Germinal center (tissue), 1 donor: ENCODE measurements around the gene STX18.
A peak's percentile ranks its signal among the peaks of the same experiment; 100 is the strongest.
"Not testable (repeated sequence)": the region's sequence is repeated elsewhere in the genome, so short reads cannot be mapped to it uniquely, and the experiment has no call there.

Experiments used
- DNase-seq: peaks from one replicate; pipeline ENCODE4 v3.0.0; 2012; ENCODE audit warnings: mixed read lengths, low spot score

STX18 gene

DNA sequence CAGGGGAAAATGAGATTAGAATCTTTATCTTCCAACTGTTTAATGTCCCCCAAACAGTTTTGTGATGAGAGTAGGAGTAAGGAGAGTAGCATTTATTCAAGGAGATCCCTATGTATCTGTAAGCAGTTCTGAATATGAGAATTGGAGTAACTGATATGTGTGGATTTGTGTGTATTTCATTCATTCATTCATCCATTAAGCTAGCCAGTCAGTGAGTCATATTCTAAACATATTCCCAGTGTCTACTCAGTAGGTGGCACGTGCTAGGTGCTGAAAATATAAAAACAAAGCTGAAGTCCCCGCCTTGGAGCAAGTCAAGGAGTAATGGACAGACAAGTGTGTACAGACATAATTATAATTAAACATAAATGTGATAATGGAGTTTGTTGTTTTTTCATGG, 12.4 kb upstream of the STX18 start:
- DNase-seq = no peak

DNA sequence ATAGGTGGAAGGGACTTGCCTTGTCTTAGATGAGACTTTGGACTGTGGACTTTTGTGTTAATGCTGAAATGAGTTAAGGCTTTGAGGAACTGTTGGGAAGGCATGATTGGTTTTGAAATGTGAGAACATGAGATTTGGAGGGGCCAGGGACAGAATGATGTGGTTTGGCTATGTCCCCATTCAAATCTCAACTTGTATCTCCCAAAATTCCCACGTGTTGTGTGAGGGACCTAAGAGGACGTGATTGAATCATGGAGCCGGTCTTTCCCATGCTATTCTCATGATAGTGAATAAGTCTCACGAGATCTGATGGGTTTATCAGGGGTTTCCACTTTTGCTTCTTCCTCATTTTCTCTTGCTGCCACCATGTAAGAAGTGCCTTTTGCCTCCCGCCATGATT, 10.2 kb upstream of the STX18 start:
- DNase-seq = not testable (repeated sequence)

DNA sequence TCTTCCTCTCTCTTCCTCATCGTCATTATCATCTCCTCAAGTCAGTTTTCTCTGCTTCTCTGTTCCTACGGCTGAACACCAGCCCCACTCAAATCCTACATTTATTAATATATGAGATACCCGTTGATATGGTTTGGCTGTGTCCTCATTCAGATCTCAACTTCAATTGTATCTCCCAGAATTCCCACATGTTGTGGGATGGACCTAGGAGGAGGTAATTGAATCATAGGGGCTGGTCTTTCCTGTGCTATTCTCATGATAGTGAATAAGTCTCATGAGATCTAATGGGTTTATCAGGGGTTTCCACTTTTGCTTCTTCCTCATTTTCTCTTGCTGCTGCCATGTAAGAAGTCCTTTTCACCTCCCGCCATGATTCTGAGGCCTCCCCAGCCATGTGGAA, 8.3 kb upstream of the STX18 start:
- DNase-seq = not testable (repeated sequence)

DNA sequence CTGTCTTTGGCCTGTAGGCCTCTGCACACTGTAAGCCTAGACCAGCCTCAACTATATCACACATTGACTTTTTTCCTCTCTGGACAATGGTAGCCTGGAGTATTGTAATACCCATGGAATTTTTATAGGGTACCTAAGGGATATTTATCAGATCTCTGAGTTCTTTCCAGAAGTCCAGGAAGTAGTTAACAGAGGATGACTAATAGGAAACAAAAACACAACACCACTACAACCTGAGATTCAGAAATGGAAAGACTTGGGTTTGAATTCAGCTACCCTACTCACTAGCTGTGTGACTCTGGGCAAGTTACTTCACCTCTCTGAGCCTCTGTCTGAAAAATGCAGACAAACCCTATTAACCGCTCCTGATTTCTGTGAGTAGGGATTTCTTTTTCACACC, 7.7 kb upstream of the STX18 start:
- no peak for DNase-seq

DNA sequence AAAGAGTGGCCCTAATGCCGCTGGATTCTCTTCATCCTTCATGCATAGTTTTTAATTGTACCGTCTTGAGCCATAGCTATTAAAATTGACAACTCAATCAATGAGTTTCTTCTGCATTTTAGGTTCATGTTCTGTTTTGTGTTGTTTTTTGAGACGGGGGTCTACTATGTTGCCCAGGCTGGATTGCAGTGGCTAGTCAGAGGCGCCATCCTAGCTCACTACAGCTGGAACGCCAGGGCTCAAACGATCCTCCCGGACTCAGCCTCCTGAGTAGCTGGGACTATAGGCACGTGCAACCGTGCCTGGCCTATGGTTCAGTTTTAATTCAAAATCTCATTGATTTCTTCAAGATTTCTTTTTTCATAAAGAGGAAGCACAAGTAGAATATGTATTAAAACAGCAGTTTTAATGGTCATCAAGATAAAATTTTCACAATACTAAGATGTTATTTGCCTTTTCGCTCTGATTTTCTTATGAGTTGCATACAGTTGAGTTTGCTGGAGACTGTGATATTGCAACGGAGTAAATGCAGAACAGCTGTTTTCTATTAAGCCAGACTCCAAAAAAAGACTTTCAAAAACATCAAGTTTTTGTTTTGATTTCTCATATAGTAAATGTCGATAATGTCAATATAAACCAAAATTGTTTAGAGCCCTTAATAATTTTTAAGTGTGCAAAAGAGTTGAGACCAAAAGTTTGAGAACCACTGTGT, 1.1 kb upstream of the STX18 start:
- DNase-seq = no peak

DNA sequence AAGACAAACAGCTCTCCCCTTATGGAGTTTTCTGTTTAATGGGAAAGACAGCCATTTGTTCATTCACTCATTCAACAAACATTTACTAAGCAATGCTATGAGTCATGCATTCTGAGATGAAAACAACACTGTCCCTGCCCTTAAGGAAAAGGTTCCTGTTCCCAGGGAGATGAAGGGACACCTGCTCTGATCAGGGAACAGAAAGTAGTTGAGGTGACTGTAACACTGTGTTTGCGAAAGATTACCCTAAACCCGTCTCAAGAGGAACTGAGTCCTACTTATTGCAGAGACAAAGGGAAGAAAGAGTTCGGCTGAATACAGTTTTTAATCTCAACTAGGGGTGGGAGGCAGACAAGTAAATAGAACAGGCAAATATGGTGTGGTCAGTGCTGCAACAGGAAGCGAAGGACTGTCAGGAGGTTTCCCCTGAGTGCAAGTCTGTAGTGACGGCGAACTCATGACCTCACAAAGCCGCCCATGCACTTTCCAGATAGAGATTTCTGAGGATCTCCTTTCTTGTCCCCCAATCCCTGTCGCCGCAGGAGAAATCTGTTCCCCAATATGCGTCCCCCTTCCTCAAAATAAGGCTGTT, 712 bp downstream of the STX18 start:
- DNase-seq = peak; percentile 35

DNA sequence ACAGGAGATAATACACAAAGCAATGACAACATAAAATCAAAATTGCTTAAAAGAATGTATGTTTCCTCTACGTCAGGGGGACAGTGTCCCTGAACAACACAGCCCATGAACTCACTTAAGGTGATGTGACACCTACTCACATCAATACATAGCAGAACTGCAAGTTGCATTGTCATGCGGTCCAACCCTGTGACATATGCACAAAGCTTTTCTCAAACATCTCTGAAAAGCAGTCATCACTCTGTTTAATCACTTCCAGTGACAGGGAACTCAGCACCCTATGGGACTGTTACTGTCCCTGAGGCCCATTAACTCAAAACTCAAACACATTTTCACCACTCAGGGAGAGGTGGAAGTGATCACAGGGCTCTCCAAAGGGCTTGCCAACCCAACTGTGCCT, 2.4 kb downstream of the STX18 start:
- no peak for DNase-seq

DNA sequence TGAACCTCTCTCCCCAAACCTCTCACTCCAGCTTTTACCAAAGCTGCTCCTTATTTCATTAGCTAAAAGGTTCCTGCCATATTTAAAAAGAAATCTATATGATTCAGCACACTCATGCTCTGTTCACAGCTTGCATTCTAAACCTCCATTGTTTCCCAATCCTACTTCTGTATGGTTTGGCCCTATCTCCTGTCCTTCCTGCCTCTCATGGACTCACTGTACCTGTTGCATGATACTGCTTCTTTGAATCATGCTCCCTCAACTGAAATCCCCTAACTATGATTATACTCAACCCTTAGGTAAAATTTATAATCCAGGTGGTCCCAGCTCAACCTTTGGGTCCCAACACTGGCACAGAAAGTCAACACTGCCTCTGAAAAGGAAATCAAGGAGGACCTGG, 6.3 kb downstream of the STX18 start:
- DNase-seq = no peak

DNA sequence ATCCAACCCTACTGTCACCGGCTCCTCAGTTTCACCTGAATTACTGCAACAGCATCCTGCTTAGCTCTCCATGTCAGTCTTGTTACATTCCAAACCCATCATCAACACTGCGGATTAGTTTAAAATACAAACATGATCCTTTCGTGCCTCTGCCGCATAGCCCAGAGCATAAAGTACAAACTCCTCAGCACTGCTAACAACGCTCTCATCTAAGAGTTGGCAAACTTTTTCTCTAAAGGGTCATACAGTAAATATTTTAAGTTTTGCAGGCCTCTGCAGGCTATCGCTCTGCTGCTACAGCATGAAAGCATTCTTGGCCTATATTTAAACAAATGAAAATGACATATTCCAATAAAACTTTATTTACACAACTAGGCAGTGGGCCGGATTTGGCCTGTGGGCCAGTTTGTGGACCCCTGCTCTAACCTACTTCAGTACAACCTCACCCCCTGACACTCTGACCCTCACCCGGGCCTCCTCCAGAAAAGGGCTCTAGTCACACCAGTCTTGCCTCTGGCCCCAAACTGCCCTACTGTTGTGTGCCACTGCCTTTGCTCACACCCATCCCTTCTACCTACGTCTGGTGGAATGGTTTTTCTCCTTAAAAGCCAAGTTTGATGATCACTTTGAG, 7.2 kb downstream of the STX18 start:
- DNase-seq = no peak

DNA sequence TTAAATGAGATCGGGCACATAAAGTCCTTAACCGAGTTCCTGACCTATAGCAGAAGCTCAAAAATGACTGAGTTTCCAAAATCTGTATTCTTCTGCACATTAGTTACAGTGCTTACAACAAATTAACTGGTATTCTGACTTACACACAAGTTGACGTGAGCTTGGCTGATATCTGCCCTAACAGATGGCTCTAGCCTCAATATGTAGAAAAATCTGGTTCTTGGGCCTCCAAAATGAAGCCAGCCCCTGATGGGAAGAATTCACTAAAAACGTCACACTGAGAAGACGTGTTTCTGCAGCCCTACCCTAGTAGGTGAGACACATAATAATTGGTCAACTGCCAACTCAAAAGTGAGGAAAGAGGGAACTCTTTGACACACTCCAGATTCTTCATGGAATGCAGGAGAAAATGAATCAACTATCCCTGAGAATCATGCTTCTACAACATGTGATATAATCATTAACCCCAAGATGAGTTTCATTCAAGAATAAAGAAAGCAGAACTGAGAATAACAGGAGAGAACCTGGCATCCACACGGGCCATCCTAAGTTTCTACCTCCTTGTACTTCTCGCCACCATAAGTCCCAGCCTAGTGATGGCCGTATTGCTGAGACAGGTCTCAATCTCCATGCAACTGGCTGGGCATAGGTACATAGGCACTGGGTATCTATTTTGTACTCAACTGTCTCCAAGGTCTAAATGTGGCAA, 8.2 kb downstream of the STX18 start:
- no peak for DNase-seq

DNA sequence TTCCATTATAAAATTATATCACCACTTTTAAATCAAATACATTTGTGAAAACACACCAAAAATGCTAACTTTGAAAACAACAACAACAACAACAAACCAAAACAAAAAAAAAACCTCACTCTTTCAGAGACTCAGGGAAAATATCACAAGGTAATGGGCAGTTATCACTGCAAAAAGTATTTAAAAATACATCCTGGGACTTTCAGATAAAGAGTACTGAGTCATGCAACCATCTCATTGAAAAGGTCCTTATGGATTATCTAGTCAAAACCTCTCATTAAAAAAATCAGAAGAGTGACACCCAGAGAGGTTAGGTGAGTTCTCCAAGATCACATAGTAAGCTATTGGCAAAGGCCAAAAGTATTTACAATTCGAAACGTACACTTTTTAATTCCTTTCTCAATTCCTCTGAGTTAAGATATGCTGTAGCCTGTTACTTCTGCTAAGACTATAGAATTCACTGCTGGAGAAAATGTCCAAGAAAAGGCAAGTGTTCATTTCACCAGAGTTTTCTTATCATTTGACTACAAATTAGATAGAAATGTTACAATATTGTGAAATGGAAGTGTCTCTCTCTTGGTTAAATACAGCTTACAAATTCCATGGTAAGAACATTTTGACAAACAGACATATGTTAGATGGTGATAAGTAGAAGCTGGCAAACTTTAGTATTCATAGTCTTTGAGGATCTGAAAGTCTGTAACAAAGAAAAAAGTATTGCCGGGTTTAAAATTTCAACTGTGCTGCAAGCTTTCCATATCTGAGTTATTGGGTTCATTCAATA, 9.3 kb downstream of the STX18 start:
- DNase-seq = no peak

DNA sequence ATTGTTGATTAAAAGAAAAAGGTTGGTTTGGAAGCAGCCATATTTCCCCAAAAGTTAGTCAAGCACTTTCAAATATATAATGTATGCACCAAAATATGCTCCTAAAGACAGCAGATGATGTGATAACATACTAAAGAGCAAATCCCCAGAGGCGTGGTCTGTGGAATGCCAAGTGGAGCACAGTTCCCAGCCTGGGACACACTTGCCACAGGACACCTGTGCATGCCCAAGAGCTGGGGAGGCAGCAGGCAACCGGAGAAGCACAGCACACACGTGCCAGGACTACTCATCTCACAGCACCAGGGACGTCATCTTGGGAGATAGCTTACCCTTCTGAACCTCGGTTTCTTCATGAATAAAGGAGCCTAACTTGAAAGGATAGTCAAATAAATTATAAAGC, 12.5 kb downstream of the STX18 start:
- DNase-seq = no peak

DNA sequence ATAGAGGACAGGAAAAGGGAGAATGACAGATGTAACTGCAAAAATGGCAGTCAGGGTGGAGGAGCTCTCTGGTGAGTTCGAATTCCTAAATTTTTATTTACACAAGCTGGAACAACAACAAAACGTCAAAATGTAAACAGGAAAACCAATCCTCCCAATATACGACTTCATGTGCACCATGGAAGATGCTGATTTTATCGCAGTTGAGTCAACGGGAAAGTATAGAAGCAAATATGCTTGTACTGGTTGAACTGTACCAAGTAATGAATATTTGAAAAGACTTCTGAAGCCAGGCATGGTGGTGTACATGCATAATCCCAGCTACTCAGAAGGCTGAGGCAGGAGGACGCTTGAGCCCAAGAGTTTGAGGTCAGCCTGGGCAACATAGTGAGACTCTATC, 15.4 kb downstream of the STX18 start:
- DNase-seq = no peak

DNA sequence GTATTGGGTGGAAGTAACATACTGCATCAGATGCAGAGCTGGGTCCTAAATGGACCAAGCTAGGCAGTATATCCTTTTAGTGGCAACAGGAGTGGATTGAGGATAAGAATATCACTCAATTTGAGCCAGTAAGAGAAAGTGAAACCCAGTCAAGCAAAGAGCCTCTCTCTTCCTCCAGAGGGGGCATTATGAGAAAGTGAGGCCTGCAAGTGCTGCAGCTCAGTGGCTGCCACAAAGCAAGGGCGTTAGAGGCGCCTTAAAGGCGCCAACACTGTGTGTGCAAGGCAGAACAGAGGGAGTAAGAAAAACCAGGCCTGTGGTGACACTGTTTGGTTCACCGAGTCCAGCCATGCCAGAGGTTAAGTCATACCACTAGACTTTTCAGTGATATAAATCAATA, 17.5 kb downstream of the STX18 start:
- DNase-seq = peak; percentile 59

DNA sequence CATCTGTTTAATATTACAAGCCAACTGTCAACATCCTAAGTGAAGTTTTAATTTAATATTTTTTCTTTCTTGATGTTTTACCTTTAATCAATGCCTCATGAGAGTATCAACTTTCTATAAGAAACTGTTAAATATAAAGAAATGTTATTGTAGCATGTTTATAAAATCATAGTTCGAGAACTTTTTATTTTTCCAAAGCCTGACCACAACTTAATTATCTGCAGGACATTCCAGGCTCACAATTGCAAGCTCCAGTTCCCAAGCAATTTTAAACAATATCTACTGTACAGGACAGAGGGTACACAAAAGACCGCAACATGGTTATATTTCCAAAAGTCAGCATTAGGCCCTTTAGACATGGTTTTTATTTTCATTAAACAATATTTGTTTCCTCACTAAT, 20.1 kb downstream of the STX18 start:
- DNase-seq = no peak

DNA sequence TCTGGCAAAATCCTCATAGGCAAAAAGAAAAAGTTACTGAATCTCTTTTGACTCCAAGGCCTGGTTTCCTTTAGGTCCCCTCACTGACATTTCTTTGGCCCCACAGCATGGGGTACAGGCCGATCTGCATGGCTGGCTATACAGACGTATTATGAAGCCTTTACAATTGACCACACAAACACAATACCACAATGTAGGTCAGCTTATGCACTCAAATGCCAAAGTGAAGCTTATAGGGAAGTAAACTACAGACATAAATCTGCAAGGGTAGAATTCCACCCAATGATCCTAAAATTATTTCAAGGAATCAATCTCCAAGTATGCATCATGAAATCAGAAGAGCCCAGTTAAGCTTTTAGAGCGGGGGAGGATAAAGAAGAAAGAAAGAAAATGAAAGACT, 20.7 kb downstream of the STX18 start:
- DNase-seq = no peak

DNA sequence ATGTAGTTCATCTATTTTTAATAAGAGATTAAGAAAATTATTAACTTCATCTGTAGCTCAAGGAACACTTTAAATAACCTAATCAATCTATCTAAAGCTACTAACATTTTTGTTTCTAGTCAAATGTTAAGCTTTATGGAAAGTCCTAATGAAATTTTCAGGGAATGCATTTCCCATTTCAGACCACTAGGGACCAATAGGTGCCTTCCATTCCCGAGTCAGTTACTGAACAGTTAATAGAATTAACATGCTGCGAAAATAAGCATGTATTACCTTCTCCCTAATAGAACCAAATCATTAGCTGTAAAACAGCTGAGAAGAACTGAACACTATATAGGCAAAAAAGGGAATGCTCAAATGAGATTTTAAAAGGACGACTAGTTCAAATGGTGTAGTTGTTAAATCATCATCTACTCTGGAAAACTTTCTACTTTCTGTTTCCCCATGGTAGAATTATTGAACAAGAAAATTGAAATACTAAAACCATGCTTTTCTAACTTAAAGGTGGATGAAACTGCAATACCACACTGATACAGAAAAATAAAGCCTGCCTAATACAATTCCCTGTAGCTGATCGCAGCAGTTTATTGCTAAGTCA, 22.5 kb downstream of the STX18 start:
- no peak for DNase-seq

DNA sequence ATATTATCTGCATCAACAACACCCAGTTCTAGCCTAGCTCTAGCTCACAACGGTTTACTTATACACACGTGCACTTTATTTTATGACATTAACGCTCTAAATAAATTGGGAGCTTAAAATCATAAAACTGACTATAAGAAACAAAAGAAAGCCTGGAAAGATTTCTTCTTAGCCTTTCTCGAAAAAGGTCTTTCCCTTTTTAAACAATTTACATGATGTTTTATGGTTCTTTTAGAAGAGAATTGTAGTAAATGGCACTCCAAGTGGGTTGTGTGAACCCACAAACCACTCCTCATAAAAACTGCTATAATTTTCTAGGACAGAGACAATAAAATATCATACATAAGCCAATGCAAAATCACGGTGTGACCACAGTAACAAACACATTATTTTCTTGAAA, 23.1 kb downstream of the STX18 start:
- no peak for DNase-seq

DNA sequence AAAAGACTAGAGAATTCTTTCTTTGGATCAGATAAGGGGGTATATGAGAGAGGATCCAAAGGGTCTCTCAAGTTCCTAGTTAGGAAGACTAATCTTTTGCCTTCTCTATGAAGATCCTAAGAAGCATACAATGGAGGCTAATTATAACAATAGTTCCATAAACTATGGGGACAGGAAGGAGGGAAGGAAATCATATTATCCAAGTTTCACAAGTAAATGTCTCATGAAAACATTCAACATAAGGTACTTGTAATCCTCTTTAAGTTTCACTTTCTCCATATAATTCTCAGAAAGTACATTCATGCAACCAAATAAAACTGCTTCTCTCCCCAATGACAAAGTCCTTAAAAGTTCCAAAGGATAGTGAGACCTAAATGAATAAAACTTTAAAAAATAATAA, 27.1 kb downstream of the STX18 start:
- no peak for DNase-seq

DNA sequence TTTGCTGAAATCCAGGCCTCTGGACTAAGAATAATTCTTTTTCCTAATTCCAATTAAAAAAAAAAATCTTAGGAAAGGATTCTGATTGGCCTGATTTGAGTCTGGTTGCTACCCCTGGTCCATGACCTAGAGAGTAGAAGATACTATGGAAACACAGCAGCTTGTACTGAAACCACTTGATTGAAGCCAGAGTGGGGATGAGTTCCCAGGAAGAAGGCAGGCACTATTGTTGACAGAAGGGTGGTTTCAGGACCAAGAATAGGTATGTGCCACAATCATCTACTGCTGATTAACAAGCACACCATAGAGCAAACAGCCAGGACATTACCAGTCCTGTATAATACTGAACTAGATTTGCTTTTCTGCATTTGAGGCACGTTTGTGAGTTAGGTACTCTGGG, 29.6 kb downstream of the STX18 start:
- DNase-seq = no peak

DNA sequence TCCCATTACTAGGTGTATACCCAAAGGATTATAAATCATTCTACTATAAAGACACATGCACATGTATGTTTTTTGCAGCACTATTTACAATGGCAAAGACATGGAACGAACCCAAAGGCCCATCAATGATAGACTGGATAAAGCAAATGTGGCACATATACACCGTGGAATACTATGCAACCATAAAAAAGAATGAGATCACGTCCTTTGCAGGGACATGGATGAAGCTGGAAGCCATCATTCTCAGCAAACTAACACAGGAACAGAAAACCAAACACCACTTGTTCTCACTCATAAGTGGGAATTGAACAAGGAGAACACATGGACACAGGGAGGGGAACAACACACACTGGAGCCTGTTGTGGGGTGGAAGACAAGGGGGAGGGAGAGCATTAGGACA, 31.2 kb downstream of the STX18 start:
- DNase-seq = not testable (repeated sequence)

DNA sequence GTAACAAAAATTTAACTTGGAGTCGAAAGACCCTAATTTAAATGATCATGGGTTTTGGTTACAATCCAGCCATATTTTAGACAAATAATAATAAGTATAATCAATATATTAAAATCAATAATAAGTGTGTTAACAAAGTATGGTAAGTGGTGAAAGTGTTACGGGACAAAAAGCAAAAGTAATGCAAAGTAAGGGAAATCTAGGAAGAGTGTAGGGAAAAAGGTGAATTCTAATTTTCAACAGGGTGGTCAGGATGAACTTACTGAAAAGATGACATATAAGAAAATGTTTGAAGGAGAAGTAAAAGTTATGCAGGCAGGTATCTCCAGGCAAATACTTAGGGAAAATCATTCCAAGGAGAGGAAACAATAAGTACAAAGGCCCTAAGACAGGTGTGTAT, 32.3 kb downstream of the STX18 start:
- DNase-seq = no peak
